GM18873 (cell line): Measurements from ENCODE around the gene VPS4B.
"Not testable (repeated sequence)": the region's sequence is repeated elsewhere in the genome, so short reads cannot be mapped to it uniquely, and the experiment has no call there.

Experiments used
- ATAC-seq: cut with Tn5 transposase; IDR thresholded peaks from one replicate; pipeline ENCODE4 v1.9.1; 2021; ENCODE audit warnings: mild to moderate bottlenecking, moderate library complexity, moderate number of reproducible peaks; ENCODE audit not compliant: unreplicated experiment, low FRiP score

Gene VPS4B

GRCh38 chr18:63422087-63422863, at the start of gene VPS4B:
VPS4B (minus strand) TSS chr18:63422476; CDS start chr18:63422259, 217 bp downstream.
- ATAC-seq = peak; percentile 98

GRCh38 chr18:63470751-63471150, 48.5 kb upstream of the VPS4B start:
- ATAC-seq = no peak

GRCh38 chr18:63468575-63468974, 46.3 kb upstream of the VPS4B start:
- no peak for ATAC-seq

- no peak for ATAC-seq
Measured at GRCh38 chr18:63467699-63468098, 45.4 kb upstream of the VPS4B start.

- no peak for ATAC-seq
Measured at GRCh38 chr18:63465059-63465458, 42.8 kb upstream of the VPS4B start.

GRCh38 chr18:63464434-63464833, 42.2 kb upstream of the VPS4B start:
- ATAC-seq = no peak

GRCh38 chr18:63460414-63460813, 38.1 kb upstream of the VPS4B start:
- no peak for ATAC-seq

- ATAC-seq = no peak
Measured at GRCh38 chr18:63457977-63458376, 35.7 kb upstream of the VPS4B start.

GRCh38 chr18:63454497-63454896, 32.2 kb upstream of the VPS4B start:
- no peak for ATAC-seq

GRCh38 chr18:63452751-63453150, 30.5 kb upstream of the VPS4B start:
- ATAC-seq = not testable (repeated sequence)

- ATAC-seq = no peak
Measured at GRCh38 chr18:63451799-63452660, 29.8 kb upstream of the VPS4B start.

GRCh38 chr18:63449426-63449825, 27.1 kb upstream of the VPS4B start:
- no peak for ATAC-seq

GRCh38 chr18:63447066-63447465, 24.8 kb upstream of the VPS4B start:
- ATAC-seq = no peak

GRCh38 chr18:63446266-63446665, 24.0 kb upstream of the VPS4B start:
- no peak for ATAC-seq

GRCh38 chr18:63445037-63445436, 22.8 kb upstream of the VPS4B start:
- ATAC-seq = no peak

- ATAC-seq = no peak
Measured at GRCh38 chr18:63444580-63444979, 22.3 kb upstream of the VPS4B start.

- ATAC-seq = no peak
Measured at GRCh38 chr18:63443829-63444228, 21.6 kb upstream of the VPS4B start.

- ATAC-seq = no peak
Measured at GRCh38 chr18:63440881-63441280, 18.6 kb upstream of the VPS4B start.

GRCh38 chr18:63440219-63440618, 17.9 kb upstream of the VPS4B start:
- ATAC-seq = no peak

- no peak for ATAC-seq
Measured at GRCh38 chr18:63439334-63439733, 17.1 kb upstream of the VPS4B start.

- ATAC-seq = no peak
Measured at GRCh38 chr18:63438181-63438580, 15.9 kb upstream of the VPS4B start.
